ENCODE results near the gene ANGEL1. TPM values are rescaled to one million over a fixed set of nuclear protein-coding genes. Genes with fewer than 3 reads are reported as not detected.

The ANGEL1 gene
- total RNA-seq, 4 donors from 2014 or later = 7.9 to 15.8 (median 11.3) TPM

- Histone ChIP-seq H3K27me3 (no peaks in the 10 kb centered on the region), H3K27ac (replicated peaks in 1 of 4) (peak overlapping the region; percentile 82 to 90 (median 86)), H3K9me3 (no peaks in the 10 kb centered on the region), H3K4me1 (peaks cover 24 to 31% (median 27%) of the 10 kb centered on the region in 4 donors), H3K4me3 (peak overlapping the region; percentile 84 to 97 (median 92)), H3K36me3 (peaks cover 3 to 30% (median 29%) of the 10 kb centered on the region in 4 donors)
- no peak for TF ChIP-seq CTCF (IDR thresholded peaks at IDR 0.05)
- no peak for TF ChIP-seq POLR2A (IDR thresholded peaks at IDR 0.05; ENCODE audit: low read depth)
- no peak for TF ChIP-seq POLR2AphosphoS5 (IDR thresholded peaks at IDR 0.05)
- no peak for TF ChIP-seq EP300 (IDR thresholded peaks at IDR 0.05)
- WGBS = 69% methylated on average over 4 of the region's 4 CpGs
- intact Hi-C loops (cut with DNase I) = no loop called here
- no peak for DNase-seq (ENCODE audit: extremely low spot score)
Observed at GRCh38 chr14:76811561-76811960, 1.1 kb downstream of the ANGEL1 start.

- peaks cover 24 to 31% (median 27%) of the 10 kb centered on the region in 4 donors for H3K4me1 ChIP-seq
- WGBS = 21% methylated on average over 8 of the region's 9 CpGs
- peak overlapping the region in 2 of 4 donors; percentile 28 to 44 for H3K27ac ChIP-seq (replicated peaks in 1 of 4)
- H3K27me3 ChIP-seq = no peaks in the 10 kb centered on the region
- H3K9me3 ChIP-seq = no peaks in the 10 kb centered on the region
- TF ChIP-seq EP300 (IDR thresholded peaks at IDR 0.05) (no peak), POLR2A (IDR thresholded peaks at IDR 0.05; ENCODE audit: low read depth) (no peak), POLR2AphosphoS5 (IDR thresholded peaks at IDR 0.05) (peak in 1 of 2 donors; percentile 30), CTCF (IDR thresholded peaks at IDR 0.05) (peak in 2 of 3 experiments; percentile 16 to 42)
- peak overlapping the region; percentile 84 to 97 (median 92) for H3K4me3 ChIP-seq
- DNase-seq (ENCODE audit: extremely low spot score) = peak; percentile 53
- peaks cover 3 to 35% (median 35%) of the 10 kb centered on the region in 4 donors for H3K36me3 ChIP-seq
- intact Hi-C loops (cut with DNase I) = no loop called here
Observed at GRCh38 chr14:76810953-76811400, 1.7 kb downstream of the ANGEL1 start.

GRCh38 chr14:76810525-76810924 lies 2.2 kb downstream of the ANGEL1 start:
- H3K36me3 ChIP-seq = peaks cover 3 to 40% (median 39%) of the 10 kb centered on the region in 4 donors
- intact Hi-C loops (cut with DNase I) = no loop called here
- WGBS = 44% methylated on average over 3 of the region's 3 CpGs
- H3K27me3 ChIP-seq = no peaks in the 10 kb centered on the region
- peak overlapping the region in 1 of 4 donors; percentile 44 for H3K27ac ChIP-seq (replicated peaks in 1 of 4)
- no peak for TF ChIP-seq POLR2AphosphoS5 (IDR thresholded peaks at IDR 0.05)
- no peak for TF ChIP-seq EP300 (IDR thresholded peaks at IDR 0.05)
- TF ChIP-seq CTCF (IDR thresholded peaks at IDR 0.05) = no peak
- TF ChIP-seq POLR2A (IDR thresholded peaks at IDR 0.05; ENCODE audit: low read depth) = no peak
- H3K9me3 ChIP-seq = no peaks in the 10 kb centered on the region
- H3K4me1 ChIP-seq = peaks cover 24 to 31% (median 27%) of the 10 kb centered on the region in 4 donors
- peak overlapping the region in 3 of 4 donors; percentile 89 to 97 (median 95) for H3K4me3 ChIP-seq
- DNase-seq (ENCODE audit: extremely low spot score) = peak; percentile 21

- TF ChIP-seq POLR2AphosphoS5 (IDR thresholded peaks at IDR 0.05) (no peak), CTCF (IDR thresholded peaks at IDR 0.05) (no peak), EP300 (IDR thresholded peaks at IDR 0.05) (no peak), POLR2A (IDR thresholded peaks at IDR 0.05; ENCODE audit: low read depth) (no peak)
- Histone ChIP-seq H3K4me1 (peaks cover 24 to 31% (median 27%) of the 10 kb centered on the region in 4 donors), H3K27me3 (no peaks in the 10 kb centered on the region), H3K27ac (replicated peaks in 1 of 4) (no peak overlapping the region), H3K9me3 (no peaks in the 10 kb centered on the region), H3K36me3 (peaks cover 9 to 55% (median 52%) of the 10 kb centered on the region in 4 donors), H3K4me3 (no peak overlapping the region)
- intact Hi-C loops (cut with DNase I) = no loop called here
- peak; percentile 31 for DNase-seq (ENCODE audit: extremely low spot score)
- 96% methylated on average over 3 of the region's 4 CpGs for WGBS
Observed at GRCh38 chr14:76808990-76809389, 3.7 kb downstream of the ANGEL1 start.
